Large intestine (tissue), 3 donors: ENCODE results near the gene MYO9B. TPM values are rescaled to one million over a fixed set of nuclear protein-coding genes. Genes with fewer than 3 reads are reported as not detected.
A peak's percentile ranks its signal among the peaks of the same experiment; 100 is the strongest.
"Not testable (repeated sequence)": the region's sequence is repeated elsewhere in the genome, so short reads cannot be mapped to it uniquely, and the experiment has no call there.

Experiments
- DNase-seq, 2 donors: peaks; one replicate each; pipeline versions ENCODE4 v3.0.0 to v3.0.0-alpha.2; 2013
- H3K27ac ChIP-seq: one replicate; pipeline ENCODE4 v1.5.1; 2013; ENCODE audit warnings: low read length
- H3K27me3 ChIP-seq: 2 replicates; pipeline ENCODE4 v1.6.1; 2013; ENCODE audit warnings: low read length; ENCODE audit not compliant: control insufficient read depth, insufficient read depth
- H3K36me3 ChIP-seq: 2 replicates; pipeline ENCODE4 v1.6.1; 2013; ENCODE audit warnings: low read length; ENCODE audit not compliant: control insufficient read depth, insufficient read depth
- H3K4me1 ChIP-seq: one replicate; pipeline ENCODE4 v1.6.1; 2013; ENCODE audit warnings: low read length; ENCODE audit not compliant: control insufficient read depth, insufficient read depth
- H3K4me3 ChIP-seq: one replicate; pipeline ENCODE4 v1.5.1; 2013; ENCODE audit warnings: low read length
- H3K9me3 ChIP-seq: one replicate; pipeline ENCODE4 v1.6.1; 2013; ENCODE audit warnings: mild to moderate bottlenecking, low read depth, low read length, moderate library complexity; ENCODE audit not compliant: control insufficient read depth
- WGBS: methylation state at CpG from one replicate; pipeline ENCODE4 v1.1.5; 2013; ENCODE audit warnings: low lambda C conversion rate; ENCODE audit not compliant: insufficient coverage; 5-methylcytosine and 5-hydroxymethylcytosine counted together
- polyA plus RNA-seq: library from polyadenylated mRNA; unstranded; fragments of 120-200 nt; gene quantifications from one replicate; pipeline ENCODE4 v1.2.1, GENCODE V29; 2013

Gene MYO9B
- polyA plus RNA-seq, 1 donor, result 49.8 TPM

DNA sequence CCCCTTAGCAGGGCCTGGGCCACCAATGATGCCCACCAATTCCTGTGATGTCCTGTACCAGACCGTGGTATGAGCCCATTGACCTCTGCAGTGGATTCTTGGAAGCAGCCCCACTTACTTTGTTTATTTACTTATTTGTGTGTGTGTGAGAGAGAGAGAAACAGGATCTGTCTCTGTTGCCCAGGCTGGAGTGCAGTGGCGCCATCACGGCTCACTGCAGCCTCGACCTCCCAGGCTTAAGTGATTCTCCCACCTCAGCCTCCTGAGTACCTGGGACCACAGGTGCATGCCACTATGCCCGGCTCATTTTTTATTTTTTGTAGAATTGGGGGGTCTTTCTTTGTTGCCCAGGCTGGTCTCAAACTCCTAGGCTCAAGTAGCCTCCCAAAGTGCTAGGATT, 13.0 kb downstream of the MYO9B start:
- no peak for DNase-seq
- H3K36me3 ChIP-seq, result peaks cover 7% of the 10 kb centered on the region
- peak overlapping the region; percentile 80 for H3K27ac ChIP-seq
- no peaks in the 10 kb centered on the region for H3K4me1 ChIP-seq
- WGBS, result no CpG with 5 or more reads among the region's 5 CpGs
- no peak overlapping the region for H3K4me3 ChIP-seq
- H3K27me3 ChIP-seq, result no peaks in the 10 kb centered on the region
- H3K9me3 ChIP-seq, result no peaks in the 10 kb centered on the region

GRCh38 chr19:17090583-17090982, 15.0 kb downstream of the MYO9B start:
- peak overlapping the region; percentile 53 for H3K27ac ChIP-seq
- WGBS, result no CpG with 5 or more reads among the region's 9 CpGs
- no peaks in the 10 kb centered on the region for H3K4me1 ChIP-seq
- H3K4me3 ChIP-seq, result no peak overlapping the region
- DNase-seq, result no peak
- no peaks in the 10 kb centered on the region for H3K27me3 ChIP-seq
- no peaks in the 10 kb centered on the region for H3K9me3 ChIP-seq
- H3K36me3 ChIP-seq, result peaks cover 7% of the 10 kb centered on the region

DNA sequence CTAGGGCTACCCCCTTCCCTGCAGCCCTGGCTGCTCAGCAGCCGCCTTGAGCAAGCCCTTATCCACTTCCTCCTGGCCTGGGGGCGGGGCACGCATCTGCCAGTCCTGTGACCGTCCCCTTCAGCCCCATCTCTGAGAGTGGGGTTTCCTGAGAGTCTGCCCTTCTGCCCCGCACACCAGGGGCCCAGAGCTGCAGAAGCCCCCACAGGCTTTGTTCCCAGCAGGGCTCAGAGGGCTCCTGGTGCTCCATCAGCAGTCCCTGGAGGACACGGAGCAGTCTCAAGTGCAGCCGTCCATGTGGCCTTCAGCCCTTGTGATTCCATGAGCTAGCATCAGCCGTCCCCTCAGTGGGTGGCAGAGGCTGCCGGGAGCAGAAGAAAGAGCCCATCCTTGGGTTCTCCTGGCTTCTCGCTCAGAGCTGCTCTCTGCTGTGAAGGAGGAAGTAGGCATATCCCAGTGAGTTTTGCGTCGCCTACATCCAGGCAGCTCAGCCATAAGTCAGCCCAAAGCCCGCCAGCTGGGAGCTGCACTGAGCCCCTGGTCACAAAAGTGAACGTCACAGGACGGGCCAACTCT, 16.3 kb downstream of the MYO9B start:
- WGBS, result no CpG with 5 or more reads among the region's 15 CpGs
- H3K4me3 ChIP-seq, result no peak overlapping the region
- H3K27ac ChIP-seq, result no peak overlapping the region
- H3K9me3 ChIP-seq, result no peaks in the 10 kb centered on the region
- no peaks in the 10 kb centered on the region for H3K27me3 ChIP-seq
- DNase-seq, result no peak
- peaks cover 7% of the 10 kb centered on the region for H3K36me3 ChIP-seq
- no peaks in the 10 kb centered on the region for H3K4me1 ChIP-seq

DNA sequence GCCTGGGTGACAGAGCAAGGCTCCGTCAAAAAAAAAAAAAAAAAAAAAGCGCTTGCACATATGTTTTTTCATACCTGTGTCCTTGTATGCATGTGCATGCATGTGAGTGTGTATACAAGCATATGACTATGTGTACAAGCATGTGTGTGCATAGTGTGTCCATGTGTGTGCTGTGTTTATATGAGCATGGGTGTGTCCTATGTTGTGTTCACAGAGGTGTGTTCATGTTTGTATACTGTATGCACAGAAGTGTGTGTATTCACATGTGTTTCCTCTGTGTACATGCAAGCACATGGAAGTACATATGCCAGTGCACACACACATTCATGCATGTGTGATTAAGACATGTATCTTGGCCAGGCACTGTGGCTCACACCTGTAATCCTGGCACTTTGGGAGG, 17.1 kb downstream of the MYO9B start:
- no peak for DNase-seq
- Histone ChIP-seq H3K27me3 (no peaks in the 10 kb centered on the region), H3K27ac (no peak overlapping the region), H3K4me3 (no peak overlapping the region), H3K36me3 (peaks cover 3% of the 10 kb centered on the region), H3K9me3 (no peaks in the 10 kb centered on the region), H3K4me1 (no peaks in the 10 kb centered on the region)
- WGBS, result no CpG with 5 or more reads among the region's 2 CpGs

GRCh38 chr19:17094694-17095093, 19.1 kb downstream of the MYO9B start:
- H3K4me3 ChIP-seq, H3K4me1 ChIP-seq, H3K27ac ChIP-seq, DNase-seq, H3K9me3 ChIP-seq, H3K27me3 ChIP-seq, H3K36me3 ChIP-seq: not testable (repeated sequence)
- WGBS, result no CpG with 5 or more reads among the region's 3 CpGs

GRCh38 chr19:17095141-17095919, 19.8 kb downstream of the MYO9B start:
- H3K27ac ChIP-seq, result no peak overlapping the region
- no peaks in the 10 kb centered on the region for H3K4me1 ChIP-seq
- 100% methylated on average over 2 of the region's 23 CpGs for WGBS
- peaks cover 3% of the 10 kb centered on the region for H3K36me3 ChIP-seq
- H3K27me3 ChIP-seq, result no peaks in the 10 kb centered on the region
- no peak overlapping the region for H3K4me3 ChIP-seq
- no peaks in the 10 kb centered on the region for H3K9me3 ChIP-seq
- no peak for DNase-seq

DNA sequence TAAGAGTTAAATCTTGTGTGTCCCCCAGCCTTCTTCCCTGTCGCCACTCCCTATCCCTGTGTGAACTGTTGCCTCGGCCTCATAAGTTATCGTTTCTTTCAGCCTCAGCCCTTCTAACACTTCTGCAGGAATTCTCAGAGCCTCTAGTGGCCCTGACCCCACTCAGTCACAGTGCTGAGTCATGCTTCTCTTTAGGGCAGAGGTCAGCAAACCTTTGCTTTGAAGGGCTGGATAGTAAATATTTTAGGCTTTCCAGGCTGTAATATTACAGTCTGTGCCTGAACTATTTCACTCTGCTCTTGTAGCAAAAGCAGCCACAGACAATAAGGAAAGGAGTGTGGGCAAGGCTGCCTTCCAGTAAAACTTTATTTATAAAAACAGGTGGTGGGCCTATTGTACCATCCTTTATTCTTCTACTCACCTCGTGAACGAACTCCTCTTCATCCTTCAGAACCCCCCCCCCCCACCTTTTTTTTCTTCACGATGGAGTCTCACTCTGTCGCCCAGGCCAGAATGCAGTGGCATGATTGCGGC, 22.1 kb downstream of the MYO9B start:
- H3K27ac ChIP-seq, result no peak overlapping the region
- DNase-seq, result peak in 1 of 2 donors; percentile 30
- 66% methylated on average over 7 of the region's 8 CpGs for WGBS

GRCh38 chr19:17098326-17098725, 22.7 kb downstream of the MYO9B start:
- Histone ChIP-seq H3K36me3 (peaks cover 18% of the 10 kb centered on the region), H3K9me3 (peaks cover 11% of the 10 kb centered on the region), H3K27ac (no peak overlapping the region), H3K4me1 (no peaks in the 10 kb centered on the region), H3K27me3 (no peaks in the 10 kb centered on the region), H3K4me3 (no peak overlapping the region)
- DNase-seq, result no peak
- WGBS, result 100% methylated on average over 1 of the region's 9 CpGs

More for the DNA sequence above, 22.1 kb downstream of the MYO9B start:
- Histone ChIP-seq H3K27me3 (no peaks in the 10 kb centered on the region), H3K36me3 (peaks cover 11% of the 10 kb centered on the region), H3K4me3 (no peak overlapping the region), H3K9me3 (peaks cover 7% of the 10 kb centered on the region), H3K4me1 (no peaks in the 10 kb centered on the region)

- 100% methylated on average over 2 of the region's 59 CpGs for WGBS
- peaks cover 35% of the 10 kb centered on the region for H3K36me3 ChIP-seq
- H3K27ac ChIP-seq, result no peak overlapping the region
Measured at GRCh38 chr19:17101686-17102628, 26.4 kb downstream of the MYO9B start.

DNA sequence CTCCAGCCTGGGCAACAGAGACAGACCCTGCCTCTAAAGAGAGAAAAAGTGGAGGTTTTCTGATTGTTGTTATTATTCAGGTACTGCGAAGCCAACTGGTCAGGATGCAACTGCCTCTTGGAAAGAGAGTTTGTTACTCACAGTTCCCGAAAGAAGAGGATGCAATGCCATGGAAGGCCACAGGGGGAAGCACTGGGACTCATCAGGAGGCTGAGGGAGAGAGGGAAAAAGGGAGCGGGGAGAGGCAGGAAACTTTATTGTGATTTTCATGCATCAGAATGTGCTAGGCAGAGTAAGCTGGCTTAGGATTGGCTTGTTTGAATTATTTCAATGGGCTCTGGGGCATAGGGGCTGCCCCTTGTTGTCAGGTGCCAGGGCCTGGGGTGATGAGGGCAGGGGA, 27.6 kb downstream of the MYO9B start:
- H3K36me3 ChIP-seq, result peaks cover 35% of the 10 kb centered on the region
- H3K27ac ChIP-seq, result no peak overlapping the region
- no peak for DNase-seq

More at GRCh38 chr19:17101686-17102628, 26.4 kb downstream of the MYO9B start:
- Histone ChIP-seq H3K9me3 (peaks cover 11% of the 10 kb centered on the region), H3K4me3 (no peak overlapping the region), H3K4me1 (no peaks in the 10 kb centered on the region), H3K27me3 (no peaks in the 10 kb centered on the region)
- DNase-seq, result no peak

More for the DNA sequence above, 27.6 kb downstream of the MYO9B start:
- H3K4me3 ChIP-seq, result no peak overlapping the region
- H3K9me3 ChIP-seq, result peaks cover 11% of the 10 kb centered on the region
- H3K27me3 ChIP-seq, result no peaks in the 10 kb centered on the region
- peaks cover 4% of the 10 kb centered on the region for H3K4me1 ChIP-seq
- no CpG with 5 or more reads among the region's 3 CpGs for WGBS
